Measurements from ENCODE around the gene SPEF1.
"Not testable (repeated sequence)": the region's sequence is repeated elsewhere in the genome, so short reads cannot be mapped to it uniquely, and the experiment has no call there.

SPEF1 gene, protein sequence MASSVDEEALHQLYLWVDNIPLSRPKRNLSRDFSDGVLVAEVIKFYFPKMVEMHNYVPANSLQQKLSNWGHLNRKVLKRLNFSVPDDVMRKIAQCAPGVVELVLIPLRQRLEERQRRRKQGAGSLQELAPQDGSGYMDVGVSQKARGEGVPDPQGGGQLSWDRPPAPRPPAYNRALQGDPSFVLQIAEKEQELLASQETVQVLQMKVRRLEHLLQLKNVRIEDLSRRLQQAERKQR

DNA sequence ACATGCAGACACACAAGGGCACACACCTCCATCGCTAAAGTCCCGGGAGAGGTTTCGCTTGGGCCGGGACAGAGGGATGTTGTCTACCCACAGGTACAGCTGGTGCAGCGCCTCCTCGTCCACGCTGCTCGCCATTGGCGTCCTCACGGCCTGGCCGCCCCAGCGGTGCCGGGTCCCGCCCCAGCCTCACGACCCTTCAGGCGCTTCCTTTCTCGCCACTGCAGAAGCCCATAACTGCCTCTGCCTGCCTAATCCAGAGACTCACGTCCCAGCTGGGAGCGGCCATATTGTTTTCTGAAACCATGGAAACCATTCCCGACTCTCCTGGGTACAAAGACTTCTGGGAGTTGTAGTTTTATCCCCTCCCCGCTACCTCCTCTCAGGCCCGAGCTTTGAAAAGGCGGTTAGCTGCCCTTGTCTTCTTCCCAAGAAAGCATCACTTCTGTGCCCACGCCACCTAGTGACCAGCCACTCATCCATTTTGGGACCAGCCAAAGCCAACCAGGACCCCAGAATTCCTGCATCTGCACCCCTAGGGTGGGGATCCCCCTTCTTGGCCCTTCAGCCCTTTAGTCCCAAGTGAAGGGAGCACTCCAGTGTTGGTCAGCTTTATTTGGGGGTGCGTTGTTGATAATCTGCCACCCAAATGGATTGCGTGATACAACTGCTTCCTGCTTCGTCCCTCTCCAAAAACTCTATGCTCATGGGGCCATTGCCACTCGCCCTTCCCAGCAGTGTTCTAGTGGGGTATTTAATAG, at the start of gene SPEF1:
Gene SPEF1, minus strand, starts transcription at position 296 of the 758 bp plus-strand sequence. Its CDS starts 161 bp downstream, at position 135.
- Histone ChIP-seq H3K27me3 (ENCODE audit: control insufficient read depth, insufficient read depth, low read length) (peaks cover 43% of the 10 kb centered on the region), H3K4me3 (ENCODE audit: low read depth, low read length) (peak within 1 kb of the TSS; percentile 50), H3K9me3 (ENCODE audit: control insufficient read depth, insufficient read depth, low read length) (no peaks in the 10 kb centered on the region), H3K9ac (ENCODE audit: low read depth, low read length) (no peak within 1 kb of the TSS), H3K36me3 (ENCODE audit: control insufficient read depth, insufficient read depth, low read length) (peaks cover 4% of the 10 kb centered on the region), H3K4me1 (ENCODE audit: control insufficient read depth, insufficient read depth, low read length) (peaks cover 5% of the 10 kb centered on the region)

DNA sequence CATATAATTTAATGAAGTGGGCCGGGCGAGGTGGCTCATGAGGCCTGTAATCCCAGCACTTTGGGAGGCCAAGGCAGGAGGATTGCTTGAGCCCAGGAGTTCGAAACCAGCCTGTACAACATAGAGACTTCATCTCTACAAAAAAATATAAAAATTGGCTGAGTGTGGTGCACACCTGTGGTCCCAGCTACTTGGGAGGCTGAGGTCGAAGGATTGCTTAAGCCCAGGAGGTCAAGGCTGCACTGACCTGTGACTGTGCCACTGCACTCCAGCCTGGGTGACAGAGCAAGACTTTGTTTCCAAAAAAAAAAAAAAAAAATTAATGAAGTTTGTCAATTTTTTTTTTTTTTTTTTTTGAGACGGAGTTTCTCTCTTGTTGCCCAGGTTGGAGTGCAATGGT, 48.6 kb upstream of the SPEF1 start:
- H3K9me3 ChIP-seq (ENCODE audit: control insufficient read depth, insufficient read depth, low read length); H3K4me3 ChIP-seq (ENCODE audit: low read depth, low read length); H3K36me3 ChIP-seq (ENCODE audit: control insufficient read depth, insufficient read depth, low read length); H3K27me3 ChIP-seq (ENCODE audit: control insufficient read depth, insufficient read depth, low read length); H3K4me1 ChIP-seq (ENCODE audit: control insufficient read depth, insufficient read depth, low read length); H3K9ac ChIP-seq (ENCODE audit: low read depth, low read length): not testable (repeated sequence)

DNA sequence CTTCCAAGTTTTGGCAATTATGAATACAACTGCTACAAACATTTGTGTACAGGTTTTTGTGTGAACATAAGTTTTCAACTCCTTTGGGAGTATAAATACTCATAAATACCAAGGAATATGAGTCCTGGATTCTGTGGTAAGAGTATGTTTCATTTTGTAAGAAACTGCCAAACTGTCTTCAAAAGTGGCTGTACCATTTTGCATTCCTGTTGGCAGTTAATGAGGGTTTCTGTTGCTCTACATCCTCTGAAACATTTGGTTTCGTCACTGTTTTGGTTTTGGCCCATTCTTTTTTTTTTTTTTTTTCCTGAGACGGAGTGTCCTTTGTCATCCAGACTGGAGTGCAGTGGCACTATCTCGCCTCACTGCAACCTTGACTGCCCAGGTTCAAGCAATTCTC, 47.5 kb upstream of the SPEF1 start:
- no peak overlapping the region for H3K9ac ChIP-seq (ENCODE audit: low read depth, low read length)

GRCh38 chr20:3826420-3826819, 45.2 kb upstream of the SPEF1 start:
- H3K4me3 ChIP-seq (ENCODE audit: low read depth, low read length), result no peak overlapping the region
- H3K9ac ChIP-seq (ENCODE audit: low read depth, low read length), result no peak overlapping the region
- peaks cover 7% of the 10 kb centered on the region for H3K36me3 ChIP-seq (ENCODE audit: control insufficient read depth, insufficient read depth, low read length)
- H3K27me3 ChIP-seq (ENCODE audit: control insufficient read depth, insufficient read depth, low read length), result no peaks in the 10 kb centered on the region
- no peaks in the 10 kb centered on the region for H3K9me3 ChIP-seq (ENCODE audit: control insufficient read depth, insufficient read depth, low read length)
- no peaks in the 10 kb centered on the region for H3K4me1 ChIP-seq (ENCODE audit: control insufficient read depth, insufficient read depth, low read length)

More for the DNA sequence above, 47.5 kb upstream of the SPEF1 start:
- H3K4me3 ChIP-seq (ENCODE audit: low read depth, low read length), result no peak overlapping the region
- H3K4me1 ChIP-seq (ENCODE audit: control insufficient read depth, insufficient read depth, low read length), result no peaks in the 10 kb centered on the region
- H3K9me3 ChIP-seq (ENCODE audit: control insufficient read depth, insufficient read depth, low read length), result no peaks in the 10 kb centered on the region
- no peaks in the 10 kb centered on the region for H3K27me3 ChIP-seq (ENCODE audit: control insufficient read depth, insufficient read depth, low read length)
- H3K36me3 ChIP-seq (ENCODE audit: control insufficient read depth, insufficient read depth, low read length), result peaks cover 7% of the 10 kb centered on the region

DNA sequence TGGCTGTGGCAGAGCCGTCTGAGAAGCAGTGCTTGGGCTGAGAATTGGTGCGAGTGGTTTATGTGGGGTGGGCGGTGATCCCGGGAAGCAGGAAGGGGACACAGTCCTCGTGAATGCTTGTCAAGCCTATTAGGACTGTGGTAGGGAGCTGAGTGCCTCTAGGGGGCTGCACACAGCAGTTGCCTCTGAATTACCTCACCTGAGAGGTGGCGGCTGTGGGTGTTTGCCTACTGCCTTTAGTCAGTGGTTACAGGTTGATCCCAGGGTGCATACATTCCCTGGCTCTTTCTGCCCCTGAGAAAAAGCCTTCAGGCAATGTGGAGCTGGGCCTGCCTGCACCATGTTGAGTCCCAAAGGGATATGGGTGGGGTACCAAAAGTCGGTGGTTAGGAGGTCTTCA, 44.3 kb upstream of the SPEF1 start:
- H3K9ac ChIP-seq (ENCODE audit: low read depth, low read length), result no peak overlapping the region
- H3K4me3 ChIP-seq (ENCODE audit: low read depth, low read length), result no peak overlapping the region
- no peaks in the 10 kb centered on the region for H3K9me3 ChIP-seq (ENCODE audit: control insufficient read depth, insufficient read depth, low read length)
- peaks cover 3% of the 10 kb centered on the region for H3K4me1 ChIP-seq (ENCODE audit: control insufficient read depth, insufficient read depth, low read length)
- H3K27me3 ChIP-seq (ENCODE audit: control insufficient read depth, insufficient read depth, low read length), result no peaks in the 10 kb centered on the region
- H3K36me3 ChIP-seq (ENCODE audit: control insufficient read depth, insufficient read depth, low read length), result peaks cover 7% of the 10 kb centered on the region

- Histone ChIP-seq H3K9ac (ENCODE audit: low read depth, low read length) (no peak overlapping the region), H3K36me3 (ENCODE audit: control insufficient read depth, insufficient read depth, low read length) (peaks cover 7% of the 10 kb centered on the region), H3K4me3 (ENCODE audit: low read depth, low read length) (no peak overlapping the region), H3K27me3 (ENCODE audit: control insufficient read depth, insufficient read depth, low read length) (no peaks in the 10 kb centered on the region), H3K9me3 (ENCODE audit: control insufficient read depth, insufficient read depth, low read length) (no peaks in the 10 kb centered on the region), H3K4me1 (ENCODE audit: control insufficient read depth, insufficient read depth, low read length) (peaks cover 3% of the 10 kb centered on the region)
Observed at GRCh38 chr20:3823881-3824280, 42.6 kb upstream of the SPEF1 start.

- no peak overlapping the region for H3K4me3 ChIP-seq (ENCODE audit: low read depth, low read length)
- H3K9me3 ChIP-seq (ENCODE audit: control insufficient read depth, insufficient read depth, low read length), result no peaks in the 10 kb centered on the region
- H3K9ac ChIP-seq (ENCODE audit: low read depth, low read length), result no peak overlapping the region
- H3K36me3 ChIP-seq (ENCODE audit: control insufficient read depth, insufficient read depth, low read length), result peaks cover 7% of the 10 kb centered on the region
- no peaks in the 10 kb centered on the region for H3K27me3 ChIP-seq (ENCODE audit: control insufficient read depth, insufficient read depth, low read length)
- H3K4me1 ChIP-seq (ENCODE audit: control insufficient read depth, insufficient read depth, low read length), result peaks cover 3% of the 10 kb centered on the region
Observed at GRCh38 chr20:3821996-3822395, 40.7 kb upstream of the SPEF1 start.

GRCh38 chr20:3820901-3821727, 39.9 kb upstream of the SPEF1 start:
- H3K9me3 ChIP-seq (ENCODE audit: control insufficient read depth, insufficient read depth, low read length), result no peaks in the 10 kb centered on the region
- peak overlapping the region; percentile 91 for H3K4me3 ChIP-seq (ENCODE audit: low read depth, low read length)
- H3K4me1 ChIP-seq (ENCODE audit: control insufficient read depth, insufficient read depth, low read length), result peaks cover 3% of the 10 kb centered on the region
- peaks cover 7% of the 10 kb centered on the region for H3K36me3 ChIP-seq (ENCODE audit: control insufficient read depth, insufficient read depth, low read length)
- peak overlapping the region; percentile 95 for H3K9ac ChIP-seq (ENCODE audit: low read depth, low read length)
- H3K27me3 ChIP-seq (ENCODE audit: control insufficient read depth, insufficient read depth, low read length), result no peaks in the 10 kb centered on the region

- Histone ChIP-seq H3K9me3 (ENCODE audit: control insufficient read depth, insufficient read depth, low read length) (no peaks in the 10 kb centered on the region), H3K4me1 (ENCODE audit: control insufficient read depth, insufficient read depth, low read length) (peaks cover 3% of the 10 kb centered on the region), H3K27me3 (ENCODE audit: control insufficient read depth, insufficient read depth, low read length) (no peaks in the 10 kb centered on the region), H3K4me3 (ENCODE audit: low read depth, low read length) (peak within 1 kb of the TSS; percentile 91), H3K9ac (ENCODE audit: low read depth, low read length) (peak within 1 kb of the TSS; percentile 95), H3K36me3 (ENCODE audit: control insufficient read depth, insufficient read depth, low read length) (peaks cover 7% of the 10 kb centered on the region)
Observed at GRCh38 chr20:3820048-3820900, 39.0 kb upstream of the SPEF1 start, which contains the start of gene AP5S1. AP5S1 (plus strand) TSS chr20:3820547; CDS start chr20:3822118, 1,571 bp downstream.

GRCh38 chr20:3819411-3820047, 38.3 kb upstream of the SPEF1 start:
- Histone ChIP-seq H3K36me3 (ENCODE audit: control insufficient read depth, insufficient read depth, low read length) (peaks cover 7% of the 10 kb centered on the region), H3K9ac (ENCODE audit: low read depth, low read length) (no peak overlapping the region), H3K9me3 (ENCODE audit: control insufficient read depth, insufficient read depth, low read length) (no peaks in the 10 kb centered on the region), H3K27me3 (ENCODE audit: control insufficient read depth, insufficient read depth, low read length) (no peaks in the 10 kb centered on the region), H3K4me1 (ENCODE audit: control insufficient read depth, insufficient read depth, low read length) (peaks cover 3% of the 10 kb centered on the region), H3K4me3 (ENCODE audit: low read depth, low read length) (peak overlapping the region; percentile 91)
